Measurements from ENCODE around the gene TSC22D1.

The TSC22D1 gene

GRCh38 chr13:44406617-44407016 is 169.5 kb downstream of the TSC22D1 start:
- no peak for DNase-seq (ENCODE audit: low read depth in 2 of 2)

- DNase-seq (ENCODE audit: low read depth in 2 of 2), result no peak
Observed at GRCh38 chr13:44404261-44405132, 171.6 kb downstream of the TSC22D1 start.

GRCh38 chr13:44403461-44404056 is 172.6 kb downstream of the TSC22D1 start:
- DNase-seq (ENCODE audit: low read depth in 2 of 2), result no peak

- DNase-seq (ENCODE audit: low read depth in 2 of 2), result no peak
Observed at GRCh38 chr13:44402899-44403445, 173.2 kb downstream of the TSC22D1 start.

- DNase-seq (ENCODE audit: low read depth in 2 of 2), result no peak
Observed at GRCh38 chr13:44401577-44401976, 174.6 kb downstream of the TSC22D1 start.

- DNase-seq (ENCODE audit: low read depth in 2 of 2), result no peak
Observed at GRCh38 chr13:44400736-44401135, 175.4 kb downstream of the TSC22D1 start.

GRCh38 chr13:44399074-44399473 is 177.1 kb downstream of the TSC22D1 start:
- DNase-seq (ENCODE audit: low read depth in 2 of 2), result no peak

- no peak for DNase-seq (ENCODE audit: low read depth in 2 of 2)
Observed at GRCh38 chr13:44398606-44399005, 177.5 kb downstream of the TSC22D1 start.

GRCh38 chr13:44397766-44398223 is 178.3 kb downstream of the TSC22D1 start:
- no peak for DNase-seq (ENCODE audit: low read depth in 2 of 2)

- DNase-seq (ENCODE audit: low read depth in 2 of 2), result no peak
Observed at GRCh38 chr13:44396701-44397580, 179.2 kb downstream of the TSC22D1 start.

GRCh38 chr13:44395976-44396694 is 180.0 kb downstream of the TSC22D1 start:
- DNase-seq (ENCODE audit: low read depth in 2 of 2), result no peak

- DNase-seq (ENCODE audit: low read depth in 2 of 2), result no peak
Observed at GRCh38 chr13:44394658-44395057, 181.5 kb downstream of the TSC22D1 start.

- no peak for DNase-seq (ENCODE audit: low read depth in 2 of 2)
Observed at GRCh38 chr13:44393391-44393790, 182.7 kb downstream of the TSC22D1 start.

GRCh38 chr13:44389876-44390275 is 186.3 kb downstream of the TSC22D1 start:
- DNase-seq (ENCODE audit: low read depth in 2 of 2), result no peak

- DNase-seq (ENCODE audit: low read depth in 2 of 2), result no peak
Observed at GRCh38 chr13:44389060-44389666, 187.0 kb downstream of the TSC22D1 start.

- DNase-seq (ENCODE audit: low read depth in 2 of 2), result no peak
Observed at GRCh38 chr13:44388427-44389059, 187.6 kb downstream of the TSC22D1 start.

- DNase-seq (ENCODE audit: low read depth in 2 of 2), result no peak
Observed at GRCh38 chr13:44386913-44387556, 189.1 kb downstream of the TSC22D1 start.

GRCh38 chr13:44385847-44386246 is 190.3 kb downstream of the TSC22D1 start:
- no peak for DNase-seq (ENCODE audit: low read depth in 2 of 2)

GRCh38 chr13:44385401-44385800 is 190.7 kb downstream of the TSC22D1 start:
- no peak for DNase-seq (ENCODE audit: low read depth in 2 of 2)

GRCh38 chr13:44384778-44385177 is 191.4 kb downstream of the TSC22D1 start:
- DNase-seq (ENCODE audit: low read depth in 2 of 2), result no peak

Data from stimulated activated CD4-positive, alpha-beta T cell treated with anti-CD3 and anti-CD28 coated beads, Interleukin-12 subunit alpha, Interleukin-12 subunit beta, amount 100 ng/mL, for 24 hours (primary cell).